GM19025 (cell line): Measurements from ENCODE around the gene PDZRN3.

Experiments used
- ATAC-seq: cut with Tn5 transposase; IDR thresholded peaks from one replicate; pipeline ENCODE4 v1.9.1; 2021; ENCODE audit warnings: mild to moderate bottlenecking, low read depth, moderate library complexity; ENCODE audit not compliant: unreplicated experiment

PDZRN3 gene

GRCh38 chr3:73561494-73561893 lies 63.2 kb downstream of the PDZRN3 start:
- ATAC-seq = no peak

DNA sequence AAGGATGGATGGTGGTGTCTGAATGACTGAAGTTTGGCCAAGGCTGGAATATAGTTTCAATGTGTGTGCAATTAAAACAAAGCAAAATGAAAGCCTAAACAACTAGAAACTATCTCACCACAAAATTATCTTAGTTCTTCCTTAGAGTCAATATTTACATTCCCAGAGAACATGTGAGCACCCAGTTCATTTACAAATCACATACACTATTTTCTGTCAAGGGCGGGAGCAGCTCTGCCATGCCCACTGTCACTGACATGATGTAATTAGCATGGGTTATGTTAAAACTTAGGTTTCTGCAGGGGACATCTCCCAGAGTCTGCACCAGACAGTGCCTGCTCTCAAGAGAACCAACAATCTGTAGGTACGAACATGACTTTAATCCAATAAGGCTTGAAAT lies 65.0 kb downstream of the PDZRN3 start:
- no peak for ATAC-seq

DNA sequence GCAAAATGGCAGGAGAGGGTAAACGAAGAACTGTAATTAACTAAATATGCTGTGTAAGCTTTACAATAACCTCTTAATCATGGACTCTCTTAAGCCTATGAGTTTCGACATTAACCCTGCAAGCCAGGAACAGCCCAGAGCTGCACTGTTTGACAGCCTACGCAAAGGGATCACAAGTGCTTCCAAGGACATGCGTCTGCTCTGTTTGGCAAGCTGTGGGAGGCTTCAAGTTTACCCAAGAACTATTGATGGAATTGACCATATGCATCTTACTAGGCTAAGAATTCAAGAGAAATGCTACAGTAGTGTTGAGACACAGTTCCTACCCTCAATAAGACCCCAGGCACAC lies 66.0 kb downstream of the PDZRN3 start:
- ATAC-seq = no peak

- ATAC-seq = no peak
These were observed 66.6 kb downstream of the PDZRN3 start for GRCh38 chr3:73557986-73558726.

- no peak for ATAC-seq
These were observed 68.0 kb downstream of the PDZRN3 start for GRCh38 chr3:73556520-73557372.

DNA sequence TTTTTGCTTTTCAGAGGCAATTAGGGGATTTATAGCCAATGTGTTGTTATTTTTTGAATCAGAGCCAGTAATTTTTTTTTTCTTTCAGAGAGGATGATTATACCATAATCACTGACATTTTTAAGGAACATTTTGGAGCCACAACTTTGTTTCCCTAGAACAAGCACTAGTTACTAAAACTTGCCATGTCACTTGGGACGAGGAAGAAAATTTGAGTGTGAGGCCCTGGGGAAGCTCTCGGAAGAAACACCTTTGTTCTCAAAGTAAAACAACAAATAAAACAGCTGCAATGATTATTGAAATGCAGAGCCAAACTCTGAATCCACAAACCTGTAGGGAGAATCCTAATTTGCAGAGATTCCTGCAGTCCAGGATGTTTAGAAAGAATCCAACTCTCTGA lies 69.7 kb downstream of the PDZRN3 start:
- ATAC-seq = no peak

DNA sequence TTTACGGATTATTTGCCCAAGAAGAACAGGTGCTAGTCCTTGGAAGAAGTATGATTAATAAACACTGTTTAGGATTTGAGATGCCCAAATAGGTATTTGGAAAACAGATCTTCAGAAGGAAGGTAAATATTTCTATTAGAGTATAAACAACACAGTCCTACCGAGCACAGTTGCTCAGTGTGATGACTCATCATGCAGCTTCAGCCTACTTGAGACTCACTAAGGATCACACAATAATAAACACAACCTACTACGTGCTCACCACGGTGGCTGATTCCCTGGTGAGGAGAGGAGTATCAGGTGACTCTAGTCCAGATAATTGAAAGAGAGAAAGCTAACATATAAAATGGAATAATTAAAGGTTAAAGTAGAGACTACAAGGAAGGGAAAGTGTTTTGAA lies 72.0 kb downstream of the PDZRN3 start:
- no peak for ATAC-seq

DNA sequence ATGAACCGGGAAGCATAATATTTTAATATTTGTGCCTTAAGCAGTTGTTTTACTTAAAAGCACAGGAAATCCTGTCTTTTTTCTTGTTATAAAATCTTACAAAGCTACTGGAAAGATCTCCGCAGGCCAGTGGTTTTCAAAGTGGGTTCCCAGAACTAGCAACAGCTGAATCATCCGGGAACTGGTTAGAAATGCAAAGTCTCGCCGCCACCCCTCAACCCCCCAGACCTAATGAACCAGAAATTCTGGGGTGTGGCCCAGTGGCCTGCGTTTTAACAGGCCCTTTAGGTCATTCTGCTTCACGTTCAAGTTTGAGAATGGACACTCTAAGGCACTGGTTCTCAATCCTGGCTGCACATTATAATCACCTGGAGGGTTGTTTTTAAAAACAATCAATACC lies 74.7 kb downstream of the PDZRN3 start:
- ATAC-seq = no peak

DNA sequence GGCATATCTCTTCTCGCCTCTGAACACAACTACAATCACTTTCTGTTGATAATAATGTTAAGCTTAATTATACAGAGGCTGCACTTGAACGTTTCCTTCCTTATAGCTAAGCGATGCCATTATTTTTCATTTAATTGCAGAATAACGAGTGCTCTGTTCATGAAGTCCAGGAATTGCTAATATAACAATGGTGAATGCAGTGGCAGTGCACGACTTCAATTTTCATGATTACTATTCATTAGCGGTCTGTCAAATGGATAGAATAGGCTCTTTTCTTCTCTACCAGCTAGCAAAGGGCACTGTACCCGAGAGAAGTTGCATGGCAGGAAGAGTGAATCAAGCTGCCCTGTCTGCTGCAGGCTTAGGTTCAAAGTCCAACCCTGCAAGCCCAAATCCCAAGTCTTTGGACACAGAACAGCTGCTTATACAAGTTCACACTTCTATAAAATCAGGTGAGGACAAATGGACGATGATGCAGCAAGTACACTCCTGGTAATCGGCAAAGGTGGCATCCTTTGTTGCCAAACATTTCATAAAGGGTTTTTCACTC lies 75.6 kb downstream of the PDZRN3 start:
- no peak for ATAC-seq

DNA sequence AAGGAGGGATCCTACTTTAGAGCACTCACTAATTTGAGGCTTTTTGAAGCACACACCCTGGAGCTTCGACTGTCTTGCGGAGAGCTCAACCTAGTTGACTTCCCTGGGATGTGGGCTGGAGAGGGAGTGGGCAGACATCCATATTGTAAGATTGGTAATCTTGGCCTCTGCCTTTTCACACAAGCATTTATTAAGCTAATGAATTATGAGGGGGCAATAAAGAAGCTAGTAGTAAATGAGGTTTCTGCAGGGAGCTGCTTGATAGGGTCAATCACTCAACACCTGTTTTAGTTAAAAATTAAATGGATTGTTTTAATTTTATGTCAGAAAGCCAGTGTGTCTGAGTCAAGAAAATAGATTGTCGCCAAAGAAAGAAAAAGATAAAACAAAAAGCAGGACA lies 76.3 kb downstream of the PDZRN3 start:
- ATAC-seq = no peak

DNA sequence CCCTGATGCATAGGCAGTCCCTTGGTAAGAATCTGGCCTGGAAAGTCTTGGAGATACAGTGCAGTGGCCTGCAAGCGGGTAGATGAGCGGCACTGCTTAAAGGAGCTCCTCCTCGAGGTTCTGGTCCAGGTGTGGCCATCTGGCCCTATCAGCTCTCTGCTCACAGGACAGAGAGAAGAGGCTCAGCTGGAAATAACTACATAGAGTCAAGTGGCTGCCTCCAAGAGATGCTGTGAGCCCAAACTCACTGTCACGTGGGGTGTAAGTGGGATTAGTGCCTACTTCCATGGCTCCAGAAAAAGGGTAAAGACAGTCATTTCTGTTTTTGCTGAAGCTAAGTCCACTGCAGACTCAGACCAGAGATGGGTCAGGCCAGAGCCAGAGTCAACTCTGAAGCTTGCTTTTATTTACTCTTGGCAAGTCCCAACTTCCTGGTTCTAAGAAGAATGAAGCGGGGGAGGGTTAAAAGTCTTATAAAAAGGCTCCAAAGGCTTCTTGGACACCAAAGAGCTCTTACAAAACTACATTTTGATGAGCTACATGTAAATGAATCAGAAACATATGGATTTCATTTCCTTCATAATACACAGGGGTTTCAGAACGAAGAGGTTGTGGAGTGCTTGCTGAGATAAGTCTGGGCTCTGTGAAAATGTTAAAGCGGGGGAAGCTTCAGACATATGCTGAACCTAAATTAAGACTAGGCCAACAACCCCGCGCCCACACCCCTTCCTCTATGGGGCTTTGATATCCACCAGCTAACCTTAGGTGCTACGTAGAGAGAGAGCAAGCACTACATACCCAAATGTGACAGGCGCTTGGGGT lies 77.1 kb downstream of the PDZRN3 start:
- no peak for ATAC-seq

DNA sequence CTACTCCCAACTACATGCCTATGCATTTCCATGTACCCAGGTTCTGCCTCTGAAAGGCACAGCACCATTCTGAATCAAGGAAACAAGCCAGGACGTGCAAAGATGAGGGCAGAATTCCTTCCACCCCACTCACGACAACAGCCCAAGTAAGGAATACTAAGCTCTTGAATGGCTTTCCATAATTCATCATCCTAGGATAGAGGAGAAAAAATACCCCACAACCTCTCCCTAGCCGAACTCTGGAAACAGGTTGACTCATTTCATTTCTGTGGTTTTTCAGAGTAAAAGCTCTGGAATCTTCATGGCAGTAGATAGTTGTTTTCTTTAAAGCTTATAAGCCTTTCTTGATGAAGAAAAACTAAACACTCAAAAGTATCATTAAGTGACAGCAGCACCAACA lies 77.8 kb downstream of the PDZRN3 start:
- no peak for ATAC-seq

DNA sequence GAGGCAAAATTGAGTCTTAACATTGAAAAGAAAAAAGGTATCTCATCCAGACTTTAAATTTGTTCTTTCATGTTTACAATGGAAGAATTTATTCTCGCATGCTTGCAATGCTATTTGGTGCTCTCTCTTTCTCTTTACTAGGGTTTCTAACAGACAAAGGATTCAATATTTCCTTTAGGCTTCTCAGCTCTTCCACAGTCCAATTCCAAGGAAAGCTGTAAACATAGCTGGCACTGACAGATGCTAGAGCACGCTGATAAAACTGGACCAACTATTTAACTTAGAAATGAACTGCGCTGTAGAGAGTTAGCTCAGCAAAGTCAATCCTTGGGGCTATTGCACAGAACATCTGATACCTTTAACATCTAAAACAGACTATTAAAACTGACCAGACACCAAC lies 81.3 kb downstream of the PDZRN3 start:
- ATAC-seq = no peak

- ATAC-seq = no peak
These were observed 82.6 kb downstream of the PDZRN3 start for GRCh38 chr3:73542136-73542535.

DNA sequence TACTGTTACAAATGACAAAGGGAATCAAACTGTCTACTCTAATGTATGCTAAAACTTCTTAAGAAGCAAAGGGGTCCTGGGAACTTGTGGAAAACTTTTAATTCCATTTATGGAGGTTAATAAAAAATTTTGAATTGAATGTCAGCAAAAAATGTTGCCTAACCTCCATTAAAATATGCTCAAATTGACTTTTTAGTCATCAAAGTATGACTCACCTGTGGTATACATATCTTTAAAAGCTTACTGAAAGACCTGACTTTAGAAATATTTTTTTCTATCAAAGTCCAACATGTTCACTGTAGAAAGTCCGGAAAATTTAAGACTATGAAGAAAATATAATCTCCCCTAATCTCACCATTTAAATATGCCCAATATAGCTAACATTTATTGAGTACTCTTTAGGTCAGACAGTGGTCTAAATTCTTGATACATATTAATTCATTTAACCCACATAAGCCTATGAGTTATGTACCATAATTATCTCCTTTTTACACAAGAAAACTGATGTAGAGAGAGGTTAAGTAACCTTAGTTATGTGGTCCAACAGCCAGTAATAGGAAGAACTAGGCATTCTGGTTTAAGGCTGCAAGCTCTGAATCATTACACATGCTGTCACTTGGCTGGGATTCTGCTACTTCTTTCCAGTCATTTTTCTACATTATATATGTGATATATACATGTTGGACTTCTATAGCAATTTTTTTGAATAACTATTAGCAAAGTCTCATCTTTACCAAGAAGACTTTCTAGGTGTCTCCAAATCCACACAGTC lies 83.6 kb downstream of the PDZRN3 start:
- no peak for ATAC-seq

DNA sequence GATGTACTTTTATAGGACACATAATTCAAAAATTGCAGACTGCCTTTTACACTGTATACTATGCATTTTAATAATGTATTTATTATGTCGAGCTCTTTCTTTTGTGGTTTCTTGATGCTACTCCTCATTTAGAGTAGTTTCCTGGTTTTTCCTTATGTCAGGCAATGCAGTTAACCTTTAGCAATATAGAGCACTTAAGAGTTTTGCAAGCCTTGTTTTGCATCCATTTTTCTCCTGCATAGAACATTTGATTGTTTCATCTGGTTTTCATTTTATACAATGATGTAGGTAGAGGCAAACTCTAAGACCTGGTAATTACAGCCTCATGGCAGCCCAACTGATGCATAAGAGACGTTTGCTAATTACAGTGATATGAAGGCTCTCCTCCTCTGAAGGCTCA lies 86.3 kb downstream of the PDZRN3 start:
- no peak for ATAC-seq

DNA sequence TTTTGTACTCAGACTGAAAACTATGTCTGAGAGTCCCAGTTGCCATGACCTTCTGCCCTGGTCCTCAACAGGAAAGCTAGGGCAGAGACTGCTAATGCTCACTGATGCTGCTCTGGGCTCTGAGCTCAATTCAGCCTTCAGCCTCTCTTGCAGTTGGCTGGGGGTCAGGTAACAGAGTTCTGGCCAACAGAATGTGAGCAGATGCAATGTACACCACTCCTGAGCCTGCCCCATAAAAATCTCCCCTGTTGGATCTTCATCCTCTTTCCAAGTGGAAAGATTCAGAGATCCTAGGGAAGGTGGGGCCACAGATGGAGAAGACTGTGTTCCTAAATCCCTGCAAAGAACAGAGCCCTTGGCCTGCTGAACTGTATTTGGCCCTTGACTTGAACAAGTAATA lies 87.8 kb downstream of the PDZRN3 start:
- no peak for ATAC-seq

DNA sequence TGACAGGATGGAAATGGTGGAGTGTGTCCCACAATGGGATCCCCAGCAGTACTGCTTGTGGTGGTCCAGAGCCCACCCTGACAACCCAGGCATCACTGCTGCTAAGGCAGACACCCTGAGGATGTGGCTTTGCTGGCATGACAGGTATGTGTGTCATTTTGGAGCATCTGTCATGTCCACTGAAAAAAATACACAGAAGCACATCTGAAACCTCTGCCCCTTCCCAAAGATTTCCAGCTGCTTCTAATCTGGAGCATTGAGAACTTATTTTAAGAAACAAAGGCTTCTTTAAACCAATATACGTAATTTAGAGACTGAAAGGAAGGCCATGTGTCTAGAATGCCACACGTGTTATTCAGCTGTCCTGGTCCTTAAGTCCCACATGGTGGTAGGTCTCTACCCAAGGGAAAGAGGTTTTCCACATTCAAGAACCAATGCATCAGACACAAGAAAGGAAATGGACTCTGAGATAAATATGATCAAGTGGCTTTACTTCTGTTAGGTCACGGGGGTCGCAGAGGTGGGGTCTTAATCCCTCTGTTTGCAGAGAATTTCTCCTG lies 88.3 kb downstream of the PDZRN3 start:
- no peak for ATAC-seq

DNA sequence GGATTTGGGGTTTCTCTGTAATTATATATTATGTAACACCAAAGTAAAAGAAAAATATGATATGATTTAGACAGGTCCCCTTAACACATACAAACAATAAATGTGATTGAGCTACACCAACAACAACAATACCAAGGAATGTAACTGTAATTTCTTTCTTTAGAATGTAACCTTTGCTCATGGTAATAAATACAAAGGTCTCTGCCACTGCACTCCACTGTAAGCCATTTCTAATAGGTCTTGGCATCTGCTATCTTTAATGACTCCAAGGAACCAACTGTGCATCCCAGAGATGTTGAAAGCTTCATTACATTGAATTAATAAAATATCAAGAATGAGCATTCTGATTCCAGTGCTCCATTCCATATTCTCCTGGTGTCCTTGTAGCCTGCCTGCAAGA lies 88.8 kb downstream of the PDZRN3 start:
- ATAC-seq = no peak

GRCh38 chr3:73535137-73535536 lies 89.6 kb downstream of the PDZRN3 start:
- no peak for ATAC-seq
